B cell (primary cell): ENCODE results near the gene PDGFC. TPM values are rescaled to one million over a fixed set of nuclear protein-coding genes. Genes with fewer than 3 reads are reported as not detected.

Source experiments
- ATAC-seq: fragments of 200-7000 bp; cut with Tn5 transposase; one replicate; pipeline ENCODE4 v1.10.0; 2021; ENCODE audit warnings: low read depth, mild to moderate bottlenecking, moderate number of reproducible peaks, moderate library complexity
- CTCF ChIA-PET: fragments of 350-600 bp; sonication (Branson Sonifier 250); formaldehyde crosslinking; loops from one replicate; lab custom pipeline; 2021; ENCODE audit warnings: antibody characterized with exemption, inconsistent platforms; lab: Charles Lee
- POLR2A ChIA-PET: fragments of 350-600 bp; sonication (Branson Sonifier 250); formaldehyde crosslinking; loops from one replicate; lab custom pipeline; 2021; ENCODE audit warnings: antibody characterized with exemption; lab: Charles Lee
- DNase-seq: peaks from one replicate; pipeline ENCODE4 v3.0.0; 2013
- H2AFZ ChIP-seq: 2 replicates; pipeline ENCODE4 v1.6.1; 2012; ENCODE audit warnings: mild to moderate bottlenecking, low read depth, low read length; ENCODE audit not compliant: insufficient read depth, poor library complexity, severe bottlenecking
- H3K27ac ChIP-seq, 2 donors: 1 replicate in 1 of 2; 2 replicates in 1 of 2; pipeline ENCODE4 v1.5.1; 2012 to 2013; ENCODE audit warnings: low read length in 2 of 2, mild to moderate bottlenecking in 2 of 2, moderate library complexity in 1 of 2
- H3K27me3 ChIP-seq, 4 experiments: fragments of 200-600 bp in 1 of 4; sonication (generic) in 1 of 4; replicated peaks in 1 of 4; 1 replicate in 2 of 4; 2 replicates in 2 of 4; pipeline versions ENCODE4 v1.6.1 to v1.7.0; 2013 to 2016; ENCODE audit warnings: low read length in 3 of 4, mild to moderate bottlenecking in 2 of 4, mixed read lengths in 1 of 4, moderate library complexity in 1 of 4; ENCODE audit not compliant: insufficient read depth in 4 of 4, control insufficient read depth in 3 of 4; ENCODE audit errors: control extremely low read depth in 1 of 4
- H3K36me3 ChIP-seq, 2 experiments: replicated peaks in 1 of 2; 1 replicate in 1 of 2; 2 replicates in 1 of 2; pipeline versions ENCODE4 v1.6.1 to v1.7.1; 2013; ENCODE audit warnings: low read length in 1 of 2; ENCODE audit not compliant: insufficient read depth in 2 of 2, control insufficient read depth in 1 of 2; ENCODE audit errors: control extremely low read depth in 1 of 2, extremely low read depth in 1 of 2
- H3K4me1 ChIP-seq, 2 donors: fragments of 200-600 bp in 1 of 2; sonication (generic) in 1 of 2; 1 replicate in 1 of 2; 2 replicates in 1 of 2; pipeline versions ENCODE4 v1.5.1 to v1.6.1; 2013 to 2017; ENCODE audit warnings: low read length in 2 of 2; ENCODE audit not compliant: control insufficient read depth in 2 of 2, insufficient read depth in 2 of 2
- H3K4me2 ChIP-seq: replicated peaks from 2 replicates; pipeline ENCODE3; 2012; ENCODE audit warnings: mild to moderate bottlenecking, low read depth, low read length; ENCODE audit not compliant: poor library complexity, severe bottlenecking
- H3K4me3 ChIP-seq, 5 experiments: fragments of 200-600 bp in 1 of 5; sonication (generic) in 1 of 5; 1 replicate in 3 of 5; 2 replicates in 2 of 5; pipeline versions ENCODE4 v1.5.1 to v1.7.0; 2011 to 2016; ENCODE audit warnings: low read length in 4 of 5, mild to moderate bottlenecking in 4 of 5, low read depth in 2 of 5, control low read depth in 1 of 5, moderate library complexity in 1 of 5; ENCODE audit not compliant: insufficient read depth in 1 of 5; ENCODE audit errors: control extremely low read depth in 1 of 5, extremely low read depth in 1 of 5
- H3K79me2 ChIP-seq: fragments of 200-600 bp; sonication (generic); one replicate; pipeline ENCODE4 v1.6.0; 2016; ENCODE audit warnings: low read length; ENCODE audit not compliant: control insufficient read depth, insufficient read depth
- H3K9ac ChIP-seq: fragments of 200-600 bp; sonication (generic); 2 replicates; pipeline ENCODE4 v1.6.1; 2017; ENCODE audit warnings: mild to moderate bottlenecking, low read length, moderate library complexity
- H3K9me3 ChIP-seq, 3 donors: one replicate each; pipeline versions ENCODE4 v1.6.1 to v1.7.1; 2013; ENCODE audit warnings: low read length in 2 of 3; ENCODE audit not compliant: control insufficient read depth in 2 of 3, insufficient read depth in 1 of 3; ENCODE audit errors: control extremely low read depth in 1 of 3
- H4K20me1 ChIP-seq: 2 replicates; pipeline ENCODE4 v1.6.0; 2012; ENCODE audit warnings: mild to moderate bottlenecking, low read length; ENCODE audit not compliant: insufficient read depth, control insufficient read depth, poor library complexity, severe bottlenecking
- H3K27ac Mint-ChIP-seq: one replicate; pipeline ENCODE4 v1.8.0; 2021; ENCODE audit warnings: mixed read lengths
- H3K27me3 Mint-ChIP-seq: one replicate; pipeline ENCODE4 v1.8.0; 2021; ENCODE audit warnings: mixed read lengths
- H3K4me1 Mint-ChIP-seq: one replicate; pipeline ENCODE4 v1.8.0; 2021; ENCODE audit warnings: mixed read lengths
- H3K4me3 Mint-ChIP-seq: one replicate; pipeline ENCODE4 v1.8.0; 2021; ENCODE audit warnings: mixed read lengths
- H3K9me3 Mint-ChIP-seq: one replicate; pipeline ENCODE4 v1.8.0; 2022; ENCODE audit warnings: mixed read lengths; ENCODE audit not compliant: insufficient read depth
- EZH2 ChIP-seq: IDR thresholded peaks from 2 replicates; pipeline ENCODE4 v1.6.1; 2012; ENCODE audit warnings: borderline replicate concordance, low read depth, mild to moderate bottlenecking, moderate library complexity, low read length; ENCODE audit not compliant: insufficient read depth, poor library complexity, severe bottlenecking
- WGBS: methylation state at CpG from one replicate; pipeline ENCODE4 v1.1.5; 2013; ENCODE audit warnings: missing lambda C conversion rate; ENCODE audit not compliant: insufficient coverage; 5-methylcytosine and 5-hydroxymethylcytosine counted together
- intact Hi-C: fragments of 100-400 bp; cut with micrococcal nuclease; formaldehyde crosslinking; loops from one replicate; pipeline ENCODE4 v1.10.0; 2022
- polyA plus RNA-seq: library from polyadenylated mRNA; depleted of rRNA; stranded (reverse); fragments of >200 nt; gene quantifications from 2 replicates; pipeline ENCODE4 v1.2.3, GENCODE V29; 2012
- total RNA-seq, 2 donors: library from RNA; stranded (reverse); fragments of 120-200 nt in 1 of 2; gene quantifications; 1 replicate in 1 of 2; 2 replicates in 1 of 2; pipeline versions ENCODE4 v1.2.3 to v1.2.4, GENCODE V29; 2013 to 2022
- TF ChIP-seq, protein P1 (sequence below): fragments of 200-600 bp; IDR thresholded peaks from one replicate; pipeline ENCODE4 v1.8.0; 2022; ENCODE audit warnings: antibody characterized with exemption, mild to moderate bottlenecking

PDGFC gene
- total and polyA plus RNA-seq, 2 donors (not counting 1 experiment from before 2014, with no cell fraction given), result 0.10 TPM; not detected in 1

DNA sequence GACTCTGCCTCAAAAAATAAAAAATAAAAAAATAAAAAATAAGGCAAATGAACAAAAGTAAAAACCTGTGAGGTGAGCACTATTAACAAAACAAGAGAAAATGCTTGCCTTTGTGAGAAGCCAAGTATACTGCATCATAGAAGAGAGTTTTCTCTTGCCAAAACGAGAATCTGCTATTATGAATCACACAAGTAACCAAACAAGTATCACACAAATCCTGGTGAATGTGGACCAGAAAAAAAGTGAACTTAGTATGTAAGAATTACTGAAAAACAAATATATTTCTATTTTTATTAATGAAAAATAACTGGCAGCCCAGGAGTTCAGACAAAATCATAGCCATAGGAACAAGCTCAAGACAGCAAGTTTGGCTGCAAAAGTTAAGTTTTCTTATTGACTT is 193.5 kb downstream of the PDGFC start:
- H3K27me3 ChIP-seq, result no peaks in the 10 kb centered on the region
- TF ChIP-seq EZH2, result no peak
- TF ChIP-seq, protein P1, sequence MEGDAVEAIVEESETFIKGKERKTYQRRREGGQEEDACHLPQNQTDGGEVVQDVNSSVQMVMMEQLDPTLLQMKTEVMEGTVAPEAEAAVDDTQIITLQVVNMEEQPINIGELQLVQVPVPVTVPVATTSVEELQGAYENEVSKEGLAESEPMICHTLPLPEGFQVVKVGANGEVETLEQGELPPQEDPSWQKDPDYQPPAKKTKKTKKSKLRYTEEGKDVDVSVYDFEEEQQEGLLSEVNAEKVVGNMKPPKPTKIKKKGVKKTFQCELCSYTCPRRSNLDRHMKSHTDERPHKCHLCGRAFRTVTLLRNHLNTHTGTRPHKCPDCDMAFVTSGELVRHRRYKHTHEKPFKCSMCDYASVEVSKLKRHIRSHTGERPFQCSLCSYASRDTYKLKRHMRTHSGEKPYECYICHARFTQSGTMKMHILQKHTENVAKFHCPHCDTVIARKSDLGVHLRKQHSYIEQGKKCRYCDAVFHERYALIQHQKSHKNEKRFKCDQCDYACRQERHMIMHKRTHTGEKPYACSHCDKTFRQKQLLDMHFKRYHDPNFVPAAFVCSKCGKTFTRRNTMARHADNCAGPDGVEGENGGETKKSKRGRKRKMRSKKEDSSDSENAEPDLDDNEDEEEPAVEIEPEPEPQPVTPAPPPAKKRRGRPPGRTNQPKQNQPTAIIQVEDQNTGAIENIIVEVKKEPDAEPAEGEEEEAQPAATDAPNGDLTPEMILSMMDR, result no peak
- POLR2A ChIA-PET, result no interaction called here
- H4K20me1 ChIP-seq, result no peaks in the 10 kb centered on the region
- DNase-seq (no peak), ATAC-seq (no peak)
- no peaks in the 10 kb centered on the region for H3K4me1 ChIP-seq
- Mint-ChIP-seq H3K9me3 (no peaks in the 10 kb centered on the region), H3K27me3 (no peaks in the 10 kb centered on the region), H3K4me3 (no peak overlapping the region), H3K27ac (no peak overlapping the region), H3K4me1 (no peaks in the 10 kb centered on the region)
- H2AFZ ChIP-seq, result no peak overlapping the region
- intact Hi-C loops, result no loop called here
- H3K4me3 ChIP-seq, result no peak overlapping the region
- H3K9me3 ChIP-seq, result no peaks in the 10 kb centered on the region
- no peak overlapping the region for H3K9ac ChIP-seq
- H3K79me2 ChIP-seq, result no peaks in the 10 kb centered on the region
- no peak overlapping the region for H3K27ac ChIP-seq
- WGBS, result no CpG with 5 or more reads among the region's 1 CpG
- no peaks in the 10 kb centered on the region for H3K36me3 ChIP-seq
- CTCF ChIA-PET, result no interaction called here
- H3K4me2 ChIP-seq, result no peak overlapping the region

DNA sequence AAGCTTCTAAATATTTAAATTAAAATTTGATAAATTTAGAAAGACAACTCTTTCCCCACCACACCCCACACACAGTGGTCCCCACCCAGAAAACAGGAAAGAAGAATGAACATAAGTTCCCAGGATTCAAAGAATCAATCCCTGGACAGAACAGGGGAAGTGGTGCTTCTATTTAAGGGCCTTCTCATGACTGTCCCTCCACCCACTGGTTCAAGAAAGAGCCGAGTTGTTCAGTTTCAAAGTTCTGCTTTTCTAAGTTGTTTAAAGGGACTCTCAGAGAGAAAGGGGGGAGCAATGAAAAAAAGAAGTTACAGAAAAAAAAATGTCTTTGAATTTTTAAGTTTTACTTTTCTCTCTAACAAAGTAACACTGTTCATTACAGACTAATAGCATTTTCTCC is 195.8 kb downstream of the PDGFC start:
- Mint-ChIP-seq H3K27me3 (no peaks in the 10 kb centered on the region), H3K9me3 (no peaks in the 10 kb centered on the region), H3K27ac (no peak overlapping the region), H3K4me3 (no peak overlapping the region), H3K4me1 (no peaks in the 10 kb centered on the region)
- H3K9ac ChIP-seq, result no peak overlapping the region
- ChIA-PET POLR2A (no interaction called here), CTCF (no interaction called here)
- intact Hi-C loops, result no loop called here
- TF ChIP-seq, protein P1, result no peak
- TF ChIP-seq EZH2, result no peak
- DNase-seq, result no peak
- no peak overlapping the region for H3K27ac ChIP-seq
- H3K4me2 ChIP-seq, result no peak overlapping the region
- H3K4me3 ChIP-seq, result no peak overlapping the region
- H3K27me3 ChIP-seq, result no peaks in the 10 kb centered on the region
- H3K79me2 ChIP-seq, result no peaks in the 10 kb centered on the region
- no peaks in the 10 kb centered on the region for H3K36me3 ChIP-seq
- H3K4me1 ChIP-seq, result no peaks in the 10 kb centered on the region
- no CpG with 5 or more reads among the region's 1 CpG for WGBS
- H4K20me1 ChIP-seq, result no peaks in the 10 kb centered on the region
- H3K9me3 ChIP-seq, result no peaks in the 10 kb centered on the region
- no peak for ATAC-seq
- no peak overlapping the region for H2AFZ ChIP-seq
